Measurements from ENCODE around the gene KEAP1.
"Not testable (repeated sequence)": the region's sequence is repeated elsewhere in the genome, so short reads cannot be mapped to it uniquely, and the experiment has no call there.

Gene KEAP1

DNA sequence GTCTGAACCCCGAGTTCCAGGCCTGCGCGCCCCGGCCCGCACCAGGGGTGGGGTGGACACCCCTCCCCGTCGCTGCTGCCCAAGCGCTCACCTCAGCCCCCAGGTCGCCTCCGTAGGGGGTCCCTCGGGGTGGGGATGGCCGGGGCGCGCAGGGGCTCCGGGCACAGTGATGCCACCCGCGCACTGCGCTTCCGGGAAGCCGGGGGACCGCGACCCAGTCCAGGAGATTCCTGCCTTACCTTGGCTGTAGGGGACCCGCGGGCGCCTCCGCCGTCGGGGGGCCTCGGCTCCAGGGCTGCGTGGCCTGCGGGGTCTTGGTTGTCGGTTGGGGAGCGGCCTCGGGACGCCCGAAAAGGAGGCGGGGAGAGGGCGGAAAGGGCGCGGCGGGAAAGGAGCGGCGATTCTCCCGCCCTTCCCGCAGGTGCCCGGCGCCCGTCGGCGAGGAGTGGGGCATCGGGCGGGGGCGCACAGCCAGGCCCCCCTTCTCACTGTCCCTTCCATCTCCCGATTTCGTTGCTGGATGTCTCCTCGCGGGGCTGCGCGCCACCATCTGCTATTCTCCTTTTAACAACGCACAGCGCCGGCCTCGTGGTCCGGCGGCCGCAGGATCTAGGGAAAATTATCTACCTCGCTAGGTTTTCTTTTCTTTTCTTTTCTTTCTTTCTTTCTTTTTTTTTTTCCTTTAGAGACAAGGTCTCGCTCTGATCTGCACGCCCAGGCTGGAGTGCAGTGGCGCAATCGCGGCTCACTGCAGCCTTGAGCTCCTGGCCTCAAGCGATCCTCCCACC lies at the start of gene KEAP1:
Gene KEAP1, minus strand, starts transcription at position 355 of the 788 bp plus-strand sequence. CDS start 3,323 bp downstream, outside the sequence.
- TF ChIP-seq, protein P1, sequence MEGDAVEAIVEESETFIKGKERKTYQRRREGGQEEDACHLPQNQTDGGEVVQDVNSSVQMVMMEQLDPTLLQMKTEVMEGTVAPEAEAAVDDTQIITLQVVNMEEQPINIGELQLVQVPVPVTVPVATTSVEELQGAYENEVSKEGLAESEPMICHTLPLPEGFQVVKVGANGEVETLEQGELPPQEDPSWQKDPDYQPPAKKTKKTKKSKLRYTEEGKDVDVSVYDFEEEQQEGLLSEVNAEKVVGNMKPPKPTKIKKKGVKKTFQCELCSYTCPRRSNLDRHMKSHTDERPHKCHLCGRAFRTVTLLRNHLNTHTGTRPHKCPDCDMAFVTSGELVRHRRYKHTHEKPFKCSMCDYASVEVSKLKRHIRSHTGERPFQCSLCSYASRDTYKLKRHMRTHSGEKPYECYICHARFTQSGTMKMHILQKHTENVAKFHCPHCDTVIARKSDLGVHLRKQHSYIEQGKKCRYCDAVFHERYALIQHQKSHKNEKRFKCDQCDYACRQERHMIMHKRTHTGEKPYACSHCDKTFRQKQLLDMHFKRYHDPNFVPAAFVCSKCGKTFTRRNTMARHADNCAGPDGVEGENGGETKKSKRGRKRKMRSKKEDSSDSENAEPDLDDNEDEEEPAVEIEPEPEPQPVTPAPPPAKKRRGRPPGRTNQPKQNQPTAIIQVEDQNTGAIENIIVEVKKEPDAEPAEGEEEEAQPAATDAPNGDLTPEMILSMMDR (IDR thresholded peaks at IDR 0.05; ENCODE audit: insufficient read depth, missing control alignments), result no peak
- FAIRE-seq (no peak), DNase-seq (ENCODE audit: insufficient read length, low spot score) (no peak)

DNA sequence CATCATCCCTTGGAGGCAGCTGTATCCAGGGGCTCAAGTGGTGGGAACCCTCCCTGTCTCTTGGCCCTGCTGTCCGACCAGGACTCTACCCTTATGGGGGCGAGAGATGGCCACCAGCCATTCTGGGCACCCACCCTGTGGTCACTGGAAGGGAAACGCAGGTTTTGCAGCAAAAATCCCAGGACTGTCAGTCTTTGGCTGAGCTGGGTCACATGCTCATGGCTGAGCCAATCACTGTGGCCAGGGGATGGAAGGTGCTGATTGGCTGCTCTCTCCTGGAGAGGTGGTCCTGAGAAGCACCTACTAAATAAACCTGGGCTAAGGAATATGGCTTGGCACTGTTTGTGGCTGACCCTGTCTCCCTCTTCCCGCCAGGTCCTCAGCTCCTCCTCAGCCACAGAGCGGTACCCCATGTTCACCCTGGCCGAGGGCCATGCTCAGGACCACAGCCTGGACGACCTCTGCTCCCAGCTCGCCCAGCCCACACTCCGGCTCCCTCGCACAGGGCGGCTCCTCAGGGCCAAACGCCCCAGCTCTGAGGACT lies 49.4 kb upstream of the KEAP1 start:
- FAIRE-seq (no peak), DNase-seq (ENCODE audit: insufficient read length, low spot score) (no peak)

DNA sequence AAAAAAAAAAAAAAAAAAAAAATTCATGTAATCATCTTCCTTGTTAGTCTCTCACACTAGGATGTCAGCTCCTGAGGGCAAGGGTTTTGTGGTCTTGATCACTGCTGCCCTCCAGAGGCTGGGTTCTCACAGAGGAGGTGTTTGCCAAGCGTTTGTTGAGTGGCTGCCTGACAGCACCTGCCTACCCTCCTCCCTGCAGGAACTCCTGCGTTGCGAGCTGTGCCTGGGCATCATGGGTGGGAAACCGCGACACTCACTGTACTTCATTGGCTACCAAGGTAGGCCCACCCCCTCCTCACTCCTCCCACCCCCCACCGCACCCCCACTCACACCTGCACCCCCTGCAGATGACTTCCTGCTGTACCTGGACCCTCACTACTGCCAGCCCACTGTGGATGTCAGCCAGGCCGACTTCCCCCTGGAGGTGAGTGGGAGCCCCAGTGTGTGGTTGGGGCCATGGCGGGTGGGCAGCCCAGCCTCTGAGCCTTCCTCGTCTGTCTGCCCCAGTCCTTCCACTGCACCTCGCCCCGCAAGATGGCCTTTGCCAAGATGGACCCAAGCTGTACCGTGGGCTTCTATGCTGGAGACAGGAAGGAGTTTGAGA lies 48.6 kb upstream of the KEAP1 start:
- TF ChIP-seq, protein P1 (IDR thresholded peaks at IDR 0.05; ENCODE audit: insufficient read depth, missing control alignments), result peak; percentile 38
- DNase-seq (ENCODE audit: insufficient read length, low spot score) (no peak), FAIRE-seq (no peak)

More for the DNA sequence above, 49.4 kb upstream of the KEAP1 start:
- TF ChIP-seq, protein P1 (IDR thresholded peaks at IDR 0.05; ENCODE audit: insufficient read depth, missing control alignments), result no peak

DNA sequence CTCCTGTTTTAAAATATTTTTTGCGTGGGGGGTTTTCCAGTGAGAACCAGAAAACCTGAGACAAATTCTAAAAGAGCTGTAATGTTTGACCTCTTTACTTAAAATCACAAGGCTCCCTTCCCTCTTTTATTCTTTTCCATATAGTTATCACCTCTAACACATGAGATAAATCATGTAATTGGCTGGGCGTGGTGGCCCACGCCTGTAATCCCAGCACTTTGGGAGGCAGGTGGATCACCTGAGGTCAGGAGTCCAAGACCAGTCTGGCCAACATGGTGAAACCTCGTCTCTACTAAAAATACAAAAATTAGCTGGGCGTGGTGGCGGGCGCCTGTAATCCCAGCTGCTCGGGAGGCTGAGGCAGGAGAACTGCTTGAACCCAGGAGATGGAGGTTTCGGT lies 47.9 kb upstream of the KEAP1 start:
- not testable (repeated sequence) for DNase-seq (ENCODE audit: insufficient read length, low spot score); FAIRE-seq

DNA sequence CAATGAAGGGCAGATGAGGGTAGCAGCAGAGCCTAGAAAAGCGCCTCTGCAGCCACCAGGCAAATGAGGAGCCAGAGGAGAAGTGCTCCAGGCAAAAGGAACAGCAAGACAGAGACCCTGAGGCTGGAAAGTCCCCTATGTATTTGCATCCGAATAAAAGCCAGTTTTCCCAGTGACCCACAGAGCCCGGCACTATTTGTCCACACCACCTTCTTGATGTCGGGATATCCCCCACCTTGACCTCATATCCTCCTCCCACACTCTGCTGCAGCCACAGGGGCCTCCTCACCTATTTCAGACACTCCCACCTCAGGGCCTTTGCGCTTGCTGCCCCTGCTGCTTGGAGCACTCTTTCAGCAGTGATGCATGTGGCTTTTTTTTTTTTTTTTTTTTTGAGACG lies 47.2 kb upstream of the KEAP1 start:
- no peak for FAIRE-seq
- TF ChIP-seq, protein P1 (IDR thresholded peaks at IDR 0.05; ENCODE audit: insufficient read depth, missing control alignments), result no peak

DNA sequence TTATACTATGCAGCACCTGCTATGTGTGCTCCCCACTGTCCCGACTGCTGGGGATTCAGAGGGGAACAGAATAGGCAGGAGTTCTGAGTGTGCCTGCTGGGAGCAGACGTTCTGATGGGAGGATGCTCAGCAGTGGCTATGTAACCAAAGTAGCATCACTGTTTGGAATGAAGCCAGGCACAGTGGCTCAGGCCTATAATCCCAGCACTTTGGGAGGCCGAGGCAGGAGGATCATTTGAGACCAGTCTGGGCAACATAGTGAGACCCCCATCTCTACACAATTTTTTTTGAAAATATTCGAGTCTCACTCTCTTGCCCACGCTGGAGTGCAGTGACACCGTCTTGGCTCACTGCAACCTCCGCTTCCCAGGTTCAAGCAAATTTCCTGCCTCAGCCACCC lies 46.6 kb upstream of the KEAP1 start:
- no peak for FAIRE-seq
- no peak for DNase-seq (ENCODE audit: insufficient read length, low spot score)
- TF ChIP-seq, protein P1 (IDR thresholded peaks at IDR 0.05; ENCODE audit: insufficient read depth, missing control alignments), result no peak

More for the DNA sequence above, 47.2 kb upstream of the KEAP1 start:
- DNase-seq (ENCODE audit: insufficient read length, low spot score), result no peak

DNA sequence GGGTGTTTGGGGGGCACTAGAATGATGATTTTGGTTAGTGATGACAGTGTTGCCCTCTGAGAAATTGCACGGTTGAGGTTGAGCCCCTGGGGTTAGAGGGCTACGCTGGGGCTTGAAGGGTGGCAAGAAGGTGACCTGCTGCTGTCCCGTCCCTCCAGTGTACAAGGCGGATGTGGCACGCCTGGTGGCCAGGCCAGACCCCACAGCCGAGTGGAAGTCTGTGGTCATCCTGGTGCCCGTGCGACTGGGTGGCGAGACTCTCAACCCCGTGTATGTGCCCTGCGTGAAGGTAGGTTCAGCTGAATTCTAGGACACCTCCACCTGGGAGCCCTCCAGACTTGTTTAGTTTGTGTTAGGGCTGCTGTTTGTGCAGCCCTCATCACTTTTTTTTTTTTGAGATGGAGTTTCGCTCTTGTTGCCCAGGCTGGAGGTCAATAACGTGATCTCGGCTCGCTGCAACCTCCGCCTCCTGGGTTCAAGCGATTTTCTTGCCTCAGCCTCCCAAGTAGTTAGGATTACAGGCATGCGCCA lies 45.7 kb upstream of the KEAP1 start:
- DNase-seq (ENCODE audit: insufficient read length, low spot score) (no peak), FAIRE-seq (no peak)
- TF ChIP-seq, protein P1 (IDR thresholded peaks at IDR 0.05; ENCODE audit: insufficient read depth, missing control alignments), result no peak

All from D721Med (cell line).